ENCODE data around the gene ATP8A2.
"Not testable (repeated sequence)": the region's sequence is repeated elsewhere in the genome, so short reads cannot be mapped to it uniquely, and the experiment has no call there.

The ATP8A2 gene

DNA sequence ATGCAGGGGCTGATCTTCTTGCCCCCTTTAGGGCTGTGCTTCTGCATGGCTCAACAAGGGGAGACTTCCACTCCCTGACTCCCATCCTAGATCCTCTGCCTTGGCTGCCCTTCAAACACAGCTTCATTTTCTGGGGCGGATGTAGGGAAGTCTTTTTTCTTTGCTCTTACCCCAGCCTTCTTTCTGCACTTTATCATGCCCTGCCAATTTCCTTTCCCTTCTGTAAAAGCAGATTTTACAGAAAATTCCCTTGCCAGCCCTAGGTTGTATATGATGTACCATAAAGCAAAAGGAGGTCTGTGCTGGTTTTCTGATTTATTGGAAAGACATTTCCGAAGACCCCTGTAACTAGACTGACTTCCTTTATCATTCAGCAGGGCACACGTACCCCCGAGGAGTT, 396.6 kb downstream of the ATP8A2 start:
- Mint-ChIP-seq H3K9me3 (no peaks in the 10 kb centered on the region), H3K36me3 (no peaks in the 10 kb centered on the region), H3K4me1 (peaks cover 23% of the 10 kb centered on the region), H3K27ac (no peak overlapping the region), H3K27me3 (no peaks in the 10 kb centered on the region), H3K4me3 (no peak overlapping the region)

- H3K27me3 Mint-ChIP-seq: no peaks in the 10 kb centered on the region
- H3K27ac Mint-ChIP-seq: no peak overlapping the region
- no peak overlapping the region for H3K4me3 Mint-ChIP-seq
- H3K4me1 Mint-ChIP-seq: peaks cover 20% of the 10 kb centered on the region
- H3K9me3 Mint-ChIP-seq: no peaks in the 10 kb centered on the region
- H3K36me3 Mint-ChIP-seq: no peaks in the 10 kb centered on the region
Measured at GRCh38 chr13:25768838-25769237, 397.1 kb downstream of the ATP8A2 start.

DNA sequence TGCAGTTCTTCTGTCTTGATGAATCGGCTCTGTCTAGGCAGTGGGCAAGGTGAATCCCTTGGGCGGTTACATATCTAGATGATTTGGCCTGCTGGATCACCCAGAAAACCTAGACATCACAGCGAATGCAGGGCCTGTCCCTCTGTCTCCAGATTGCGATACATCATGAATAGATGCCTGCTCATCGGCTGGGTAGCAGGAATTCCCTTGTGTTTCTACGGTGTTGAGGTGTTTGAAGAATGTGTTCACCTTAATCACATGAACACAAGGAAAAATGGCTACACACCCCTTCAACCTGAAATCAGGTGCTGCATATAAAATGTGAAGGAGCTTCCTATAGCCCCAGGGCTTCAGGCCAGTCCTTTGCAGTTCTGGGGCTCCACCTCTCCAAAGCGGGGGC, 398.8 kb downstream of the ATP8A2 start:
- H3K9me3 Mint-ChIP-seq: no peaks in the 10 kb centered on the region

DNA sequence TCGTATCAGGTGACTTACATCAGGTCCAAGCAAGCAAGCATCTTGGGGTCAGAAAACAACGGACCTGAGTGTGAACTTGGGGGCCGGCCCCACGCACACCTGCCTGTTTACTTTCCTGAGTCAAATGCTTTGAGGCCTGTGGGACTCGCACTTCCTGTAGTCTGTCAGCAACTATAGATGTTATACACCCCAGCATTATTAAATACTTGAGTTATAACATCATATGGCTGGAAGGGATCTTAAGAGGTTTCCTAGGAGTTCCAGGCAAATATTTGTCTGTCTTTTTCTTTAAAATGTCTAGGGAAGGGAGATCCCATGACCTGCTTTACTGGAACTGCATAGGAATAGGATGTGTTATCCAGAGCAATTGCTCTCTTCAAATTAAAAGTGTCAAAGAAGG, 399.4 kb downstream of the ATP8A2 start:
- Mint-ChIP-seq H3K27me3 (no peaks in the 10 kb centered on the region), H3K36me3 (no peaks in the 10 kb centered on the region), H3K27ac (no peak overlapping the region), H3K9me3 (no peaks in the 10 kb centered on the region), H3K4me3 (no peak overlapping the region), H3K4me1 (peaks cover 14% of the 10 kb centered on the region)

More for the DNA sequence above, 398.8 kb downstream of the ATP8A2 start:
- no peaks in the 10 kb centered on the region for H3K27me3 Mint-ChIP-seq
- H3K4me3 Mint-ChIP-seq: no peak overlapping the region
- no peak overlapping the region for H3K27ac Mint-ChIP-seq
- peaks cover 14% of the 10 kb centered on the region for H3K4me1 Mint-ChIP-seq
- no peaks in the 10 kb centered on the region for H3K36me3 Mint-ChIP-seq

DNA sequence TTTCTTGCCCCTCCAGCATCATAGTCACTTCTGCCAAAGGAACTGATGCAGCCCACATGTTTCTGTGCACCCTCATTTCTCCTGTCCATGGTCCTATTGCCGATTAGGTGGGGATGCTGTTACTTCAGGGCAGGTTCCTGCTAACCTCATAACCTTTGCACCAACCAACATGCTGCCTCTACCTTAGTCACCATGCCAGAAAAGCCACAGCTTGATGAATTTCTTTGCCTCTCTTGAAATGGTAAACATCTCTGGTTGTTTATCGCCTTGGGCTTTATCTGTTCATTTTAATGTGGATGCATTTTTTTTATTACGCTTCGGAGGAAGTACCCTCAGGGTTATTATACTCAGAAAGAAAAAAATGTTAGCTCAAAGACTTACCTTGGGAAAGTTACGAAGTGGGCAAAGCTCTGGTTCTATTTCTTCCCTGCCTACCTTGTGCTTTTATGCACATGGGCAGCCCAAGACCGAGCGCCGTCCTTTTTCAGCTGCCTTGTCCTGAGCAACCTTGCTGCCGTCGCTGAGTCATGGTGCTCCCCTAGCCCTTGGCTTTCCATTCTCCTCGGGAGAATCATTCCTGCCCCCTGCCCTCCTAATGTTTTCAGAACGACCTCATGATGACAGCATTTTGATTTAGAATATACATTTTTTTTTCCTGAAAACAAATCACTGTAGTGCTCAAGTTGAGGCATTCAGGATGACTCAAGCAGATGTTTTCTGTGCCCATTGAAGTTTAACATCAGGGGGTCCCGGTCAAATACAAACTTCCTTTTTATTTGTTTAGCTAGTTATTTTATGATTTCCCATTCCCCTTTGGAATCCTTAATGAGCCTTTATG, 400.1 kb downstream of the ATP8A2 start:
- peaks cover 14% of the 10 kb centered on the region for H3K4me1 Mint-ChIP-seq

GRCh38 chr13:25772534-25772933, 400.8 kb downstream of the ATP8A2 start:
- not testable (repeated sequence) for H3K27me3 Mint-ChIP-seq, H3K4me3 Mint-ChIP-seq, H3K27ac Mint-ChIP-seq, H3K9me3 Mint-ChIP-seq, H3K36me3 Mint-ChIP-seq
- H3K4me1 Mint-ChIP-seq: peaks cover 14% of the 10 kb centered on the region

More for the DNA sequence above, 400.1 kb downstream of the ATP8A2 start:
- H3K27ac Mint-ChIP-seq: no peak overlapping the region
- H3K4me3 Mint-ChIP-seq: no peak overlapping the region
- H3K27me3 Mint-ChIP-seq: no peaks in the 10 kb centered on the region
- H3K36me3 Mint-ChIP-seq: no peaks in the 10 kb centered on the region
- H3K9me3 Mint-ChIP-seq: no peaks in the 10 kb centered on the region

DNA sequence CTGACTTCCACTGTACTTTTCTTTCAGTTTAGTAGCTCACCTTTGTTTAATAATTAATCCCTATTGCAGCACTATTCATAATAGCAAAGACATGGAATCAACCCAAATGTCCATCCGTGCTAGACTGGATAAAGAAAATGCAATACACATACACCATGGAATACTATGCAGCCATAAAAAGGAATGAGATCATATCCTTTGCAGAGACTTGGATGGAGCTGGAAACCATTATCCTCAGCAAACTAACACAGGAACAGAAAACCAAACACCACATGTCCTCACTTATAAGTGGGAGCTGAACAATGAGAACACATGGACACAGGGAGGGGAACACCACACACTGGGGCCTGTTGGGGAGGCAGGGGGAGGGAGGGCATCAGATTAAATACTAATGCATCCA, 402.3 kb downstream of the ATP8A2 start:
- not testable (repeated sequence) for H3K27me3 Mint-ChIP-seq, H3K4me3 Mint-ChIP-seq, H3K27ac Mint-ChIP-seq, H3K36me3 Mint-ChIP-seq, H3K9me3 Mint-ChIP-seq
- peaks cover 14% of the 10 kb centered on the region for H3K4me1 Mint-ChIP-seq

DNA sequence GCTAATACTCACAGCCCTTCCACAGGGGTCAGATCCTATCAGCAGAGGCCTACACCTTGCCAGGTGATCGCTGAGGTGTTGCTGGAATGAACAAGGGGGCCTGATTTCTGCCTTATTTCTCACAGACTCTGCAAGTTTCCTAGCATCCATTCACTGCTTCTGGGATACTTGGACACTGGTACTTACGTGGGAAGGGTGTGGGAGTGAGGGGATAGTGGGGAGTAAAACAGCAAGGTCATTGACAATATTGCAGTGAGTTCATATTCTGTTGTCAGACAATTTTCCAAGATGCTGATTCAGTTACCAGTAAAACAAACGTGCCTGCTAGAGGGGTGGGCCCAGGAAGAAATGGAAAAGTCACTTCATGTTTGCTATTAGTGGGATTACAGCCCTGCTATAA, 403.5 kb downstream of the ATP8A2 start:
- Mint-ChIP-seq H3K4me3 (no peak overlapping the region), H3K27ac (no peak overlapping the region), H3K9me3 (no peaks in the 10 kb centered on the region)

GRCh38 chr13:25775986-25776385, 404.2 kb downstream of the ATP8A2 start:
- Mint-ChIP-seq H3K27me3 (no peaks in the 10 kb centered on the region), H3K4me1 (peaks cover 11% of the 10 kb centered on the region), H3K4me3 (no peak overlapping the region), H3K36me3 (no peaks in the 10 kb centered on the region), H3K9me3 (no peaks in the 10 kb centered on the region), H3K27ac (no peak overlapping the region)

More for the DNA sequence above, 403.5 kb downstream of the ATP8A2 start:
- Mint-ChIP-seq H3K36me3 (no peaks in the 10 kb centered on the region), H3K4me1 (peaks cover 14% of the 10 kb centered on the region), H3K27me3 (no peaks in the 10 kb centered on the region)

DNA sequence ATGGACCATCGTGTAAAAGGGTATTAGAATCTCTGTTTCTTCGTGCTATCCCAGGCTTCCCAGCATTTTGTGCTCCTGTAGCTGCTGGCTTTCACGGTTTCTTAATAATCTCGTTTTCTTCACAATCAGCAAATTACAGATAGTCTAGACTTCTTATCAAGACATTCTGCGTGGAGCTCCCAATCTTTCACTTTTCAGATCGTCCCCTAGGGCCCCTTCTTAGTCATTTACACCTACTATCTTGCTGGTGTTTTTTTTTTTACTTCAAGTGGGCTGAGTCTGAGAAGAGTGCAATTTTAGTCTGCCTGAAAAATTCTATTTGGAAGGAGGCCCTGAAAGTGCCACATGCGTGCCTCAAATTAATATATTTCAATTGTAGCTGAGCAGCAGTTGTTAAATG, 404.9 kb downstream of the ATP8A2 start:
- Mint-ChIP-seq H3K36me3 (no peaks in the 10 kb centered on the region), H3K9me3 (no peaks in the 10 kb centered on the region), H3K27ac (no peak overlapping the region), H3K4me1 (peaks cover 4% of the 10 kb centered on the region), H3K27me3 (no peaks in the 10 kb centered on the region), H3K4me3 (no peak overlapping the region)

- H3K4me3 Mint-ChIP-seq: no peak overlapping the region
- H3K27ac Mint-ChIP-seq: no peak overlapping the region
- H3K27me3 Mint-ChIP-seq: no peaks in the 10 kb centered on the region
- H3K9me3 Mint-ChIP-seq: no peaks in the 10 kb centered on the region
- H3K4me1 Mint-ChIP-seq: no peaks in the 10 kb centered on the region
- H3K36me3 Mint-ChIP-seq: no peaks in the 10 kb centered on the region
Measured at GRCh38 chr13:25777509-25777908, 405.7 kb downstream of the ATP8A2 start.

- Mint-ChIP-seq H3K27me3 (no peaks in the 10 kb centered on the region), H3K9me3 (no peaks in the 10 kb centered on the region), H3K27ac (no peak overlapping the region), H3K4me1 (no peaks in the 10 kb centered on the region), H3K36me3 (no peaks in the 10 kb centered on the region), H3K4me3 (no peak overlapping the region)
Measured at GRCh38 chr13:25778365-25778764, 406.6 kb downstream of the ATP8A2 start.

DNA sequence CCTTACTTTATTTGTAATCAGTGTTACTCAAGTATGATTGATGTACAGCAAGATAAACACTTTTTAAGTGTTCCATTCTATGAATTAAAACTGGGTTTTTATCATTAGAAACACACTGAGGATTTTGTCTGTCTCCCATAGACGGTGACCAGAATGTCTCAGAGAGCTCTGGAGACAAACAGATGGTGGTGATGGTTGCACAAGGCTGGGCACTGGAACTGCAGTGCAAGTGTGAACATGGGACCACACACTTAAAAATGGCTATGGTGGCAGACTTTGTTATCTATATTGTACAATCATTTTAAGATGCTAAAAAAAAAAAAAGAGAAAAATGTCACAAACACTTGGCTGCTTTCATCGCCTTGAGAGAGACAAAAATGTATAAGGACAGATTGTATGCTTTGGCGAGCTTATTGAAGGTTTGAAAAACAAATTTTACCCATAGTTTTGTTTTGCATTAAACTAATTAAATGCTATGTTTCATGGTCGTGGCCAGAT, 407.1 kb downstream of the ATP8A2 start:
- Mint-ChIP-seq H3K36me3 (no peaks in the 10 kb centered on the region), H3K4me1 (no peaks in the 10 kb centered on the region), H3K27ac (no peak overlapping the region), H3K4me3 (no peak overlapping the region), H3K9me3 (no peaks in the 10 kb centered on the region), H3K27me3 (no peaks in the 10 kb centered on the region)

GRCh38 chr13:25783076-25783475, 411.3 kb downstream of the ATP8A2 start:
- Mint-ChIP-seq H3K4me3 (no peak overlapping the region), H3K36me3 (no peaks in the 10 kb centered on the region), H3K4me1 (no peaks in the 10 kb centered on the region), H3K27ac (no peak overlapping the region), H3K27me3 (no peaks in the 10 kb centered on the region), H3K9me3 (no peaks in the 10 kb centered on the region)

DNA sequence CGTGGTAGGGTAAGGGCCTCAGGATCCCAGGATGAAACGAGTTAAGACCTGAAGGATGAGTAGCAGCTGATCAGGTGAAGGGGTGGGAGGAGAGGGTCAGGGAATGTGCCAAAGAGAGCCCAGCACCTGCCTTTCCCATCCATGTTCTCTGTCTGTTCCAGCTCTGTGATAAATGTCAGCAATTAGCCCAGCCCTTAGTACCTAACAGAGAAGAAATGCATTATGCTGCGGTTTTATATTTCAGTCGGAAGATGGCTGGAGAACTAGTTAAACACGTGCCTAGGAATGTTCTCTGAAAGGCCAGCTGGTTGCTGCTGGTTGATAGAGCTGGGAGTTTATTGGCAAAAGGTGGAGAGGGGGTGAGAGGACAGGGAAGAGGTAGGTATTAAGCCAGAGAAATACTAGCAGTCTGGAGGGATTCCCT, 411.8 kb downstream of the ATP8A2 start:
- H3K27me3 Mint-ChIP-seq: no peaks in the 10 kb centered on the region
- H3K4me1 Mint-ChIP-seq: no peaks in the 10 kb centered on the region
- no peaks in the 10 kb centered on the region for H3K36me3 Mint-ChIP-seq
- no peak overlapping the region for H3K27ac Mint-ChIP-seq
- H3K9me3 Mint-ChIP-seq: no peaks in the 10 kb centered on the region
- no peak overlapping the region for H3K4me3 Mint-ChIP-seq

DNA sequence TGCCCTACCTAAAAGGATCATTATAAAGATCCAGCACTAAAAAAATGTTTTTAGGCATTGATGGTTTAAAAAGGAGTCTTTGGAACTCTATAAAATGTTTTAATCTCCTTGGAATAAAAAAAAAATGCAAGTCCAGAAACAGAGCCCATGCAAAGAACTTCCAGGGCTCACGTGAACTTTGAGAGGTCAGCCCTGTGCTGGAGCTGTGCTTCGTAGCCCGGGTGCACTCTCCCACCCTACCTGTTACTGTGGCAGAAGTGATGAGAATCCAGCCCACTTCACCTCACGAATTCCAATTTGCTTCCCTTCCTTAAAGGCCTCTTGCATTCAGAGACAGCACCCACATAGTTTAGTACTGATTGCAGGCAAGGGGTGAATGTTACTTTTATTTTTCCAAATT, 412.3 kb downstream of the ATP8A2 start:
- Mint-ChIP-seq H3K9me3 (no peaks in the 10 kb centered on the region), H3K4me1 (no peaks in the 10 kb centered on the region), H3K4me3 (no peak overlapping the region), H3K27me3 (no peaks in the 10 kb centered on the region), H3K36me3 (no peaks in the 10 kb centered on the region), H3K27ac (no peak overlapping the region)

GRCh38 chr13:25790137-25790536, 418.4 kb downstream of the ATP8A2 start:
- not testable (repeated sequence) for H3K27ac Mint-ChIP-seq, H3K9me3 Mint-ChIP-seq, H3K4me3 Mint-ChIP-seq, H3K36me3 Mint-ChIP-seq, H3K27me3 Mint-ChIP-seq, H3K4me1 Mint-ChIP-seq
